ENCODE measurements around the gene LRRC19.

The LRRC19 gene, protein sequence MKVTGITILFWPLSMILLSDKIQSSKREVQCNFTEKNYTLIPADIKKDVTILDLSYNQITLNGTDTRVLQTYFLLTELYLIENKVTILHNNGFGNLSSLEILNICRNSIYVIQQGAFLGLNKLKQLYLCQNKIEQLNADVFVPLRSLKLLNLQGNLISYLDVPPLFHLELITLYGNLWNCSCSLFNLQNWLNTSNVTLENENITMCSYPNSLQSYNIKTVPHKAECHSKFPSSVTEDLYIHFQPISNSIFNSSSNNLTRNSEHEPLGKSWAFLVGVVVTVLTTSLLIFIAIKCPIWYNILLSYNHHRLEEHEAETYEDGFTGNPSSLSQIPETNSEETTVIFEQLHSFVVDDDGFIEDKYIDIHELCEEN

DNA sequence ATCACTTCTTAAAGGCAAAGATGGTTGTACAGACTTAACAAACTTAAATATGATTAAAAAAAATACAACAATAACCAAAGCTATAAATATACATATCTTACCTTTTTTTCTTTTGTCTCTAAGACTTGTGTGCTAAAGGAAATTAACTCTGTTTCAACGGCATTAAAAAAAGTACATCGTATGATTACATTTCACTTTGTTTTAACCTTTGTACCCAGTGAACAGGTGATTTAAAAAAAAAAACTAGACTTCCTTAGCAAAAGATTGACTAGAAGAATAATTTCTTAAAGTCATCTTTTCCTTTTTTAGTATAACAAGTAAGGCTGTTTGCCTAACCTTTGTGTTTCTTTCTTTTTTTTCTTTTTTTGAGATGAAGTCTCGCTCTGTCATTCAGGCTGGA is at the start of gene LRRC19:
LRRC19 (minus strand) TSS at position 182 of the 400 bp plus-strand sequence. CDS start 5,978 bp downstream, outside the sequence.
- no peak for DNase-seq

DNA sequence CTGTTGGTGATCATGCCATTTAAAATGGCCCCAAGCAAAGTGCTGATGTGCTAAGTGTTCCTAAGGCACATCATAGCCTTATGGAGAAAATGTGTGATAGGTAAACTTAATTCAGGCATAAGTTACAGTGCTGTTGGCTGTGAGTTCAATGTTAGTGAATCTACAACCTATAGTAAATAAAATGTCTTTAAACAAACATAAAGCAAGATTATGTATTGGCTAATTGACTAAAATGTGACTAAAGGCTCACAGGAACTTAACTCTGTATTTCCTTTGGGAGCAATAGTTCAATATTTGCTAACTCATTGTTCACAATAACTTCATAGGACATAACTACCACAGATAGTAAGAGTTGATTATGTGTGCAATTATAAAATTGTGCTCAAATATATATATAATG is 49.4 kb upstream of the LRRC19 start:
- DNase-seq = no peak

DNA sequence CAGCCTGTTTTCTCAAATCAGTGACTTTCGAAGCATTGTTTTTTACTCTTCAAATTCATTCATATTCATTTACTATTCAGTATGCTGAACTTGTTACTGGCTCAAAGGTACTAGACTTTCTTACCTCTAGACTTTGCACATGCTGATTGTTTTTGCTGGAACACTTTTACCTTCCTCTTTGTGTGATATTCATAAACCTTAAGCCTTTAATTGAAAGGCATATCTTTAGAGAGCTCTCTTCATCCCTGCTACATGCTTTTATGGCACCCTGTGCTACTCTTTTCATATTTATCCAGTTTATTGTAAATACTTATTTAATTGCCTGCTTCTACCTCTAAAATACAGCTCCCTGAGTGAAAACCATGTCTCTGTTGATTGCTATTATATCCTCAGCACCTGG is 48.7 kb upstream of the LRRC19 start:
- no peak for DNase-seq

DNA sequence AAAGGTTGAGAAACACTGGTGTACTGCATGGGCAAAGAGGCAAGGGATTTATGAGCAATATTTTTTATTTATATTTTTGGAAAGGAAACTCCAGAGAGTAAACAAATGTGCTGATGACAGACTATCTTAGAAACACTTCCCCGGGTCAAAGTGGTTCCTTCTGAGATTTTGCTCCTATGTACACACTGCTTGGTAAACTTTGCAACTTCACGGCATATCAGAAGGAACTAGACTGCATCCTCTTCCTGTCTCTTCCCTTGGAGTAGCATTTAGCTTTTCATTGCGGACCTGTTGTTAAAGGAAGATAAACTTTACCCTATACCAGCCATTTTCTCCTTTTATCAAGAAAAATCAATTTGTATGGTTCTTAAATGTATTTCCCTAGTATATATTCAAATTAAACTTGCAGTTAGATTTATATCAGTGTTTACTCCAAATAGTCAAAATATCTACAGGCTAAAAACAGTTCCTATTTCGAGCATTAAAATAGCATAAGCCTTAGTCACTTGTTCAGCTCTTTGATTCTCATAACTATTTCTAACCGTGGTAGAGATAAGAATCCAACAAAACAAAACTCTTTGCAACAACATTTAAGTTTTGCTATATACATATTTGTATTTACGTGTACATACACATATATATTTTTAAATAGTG is 48.0 kb upstream of the LRRC19 start:
- no peak for DNase-seq

DNA sequence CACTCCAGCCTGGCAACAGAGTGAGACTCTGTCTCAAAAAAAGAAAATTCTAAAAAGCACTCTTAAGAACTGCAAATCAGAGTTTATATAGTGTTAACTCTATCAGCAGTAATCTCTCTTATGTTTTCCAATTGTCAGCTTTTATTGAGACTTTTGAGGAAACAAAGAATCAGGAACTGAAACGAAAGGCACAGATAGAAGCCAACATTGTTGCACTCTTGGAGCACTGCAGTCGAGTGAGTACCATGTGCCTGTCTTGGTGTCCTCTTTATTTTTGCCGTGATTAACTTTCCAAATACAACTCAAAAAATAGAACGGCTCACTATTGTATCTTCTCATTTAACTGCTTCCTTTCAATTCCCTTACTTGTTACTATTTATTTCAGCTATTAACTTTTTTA is 41.7 kb upstream of the LRRC19 start:
- no peak for DNase-seq

DNA sequence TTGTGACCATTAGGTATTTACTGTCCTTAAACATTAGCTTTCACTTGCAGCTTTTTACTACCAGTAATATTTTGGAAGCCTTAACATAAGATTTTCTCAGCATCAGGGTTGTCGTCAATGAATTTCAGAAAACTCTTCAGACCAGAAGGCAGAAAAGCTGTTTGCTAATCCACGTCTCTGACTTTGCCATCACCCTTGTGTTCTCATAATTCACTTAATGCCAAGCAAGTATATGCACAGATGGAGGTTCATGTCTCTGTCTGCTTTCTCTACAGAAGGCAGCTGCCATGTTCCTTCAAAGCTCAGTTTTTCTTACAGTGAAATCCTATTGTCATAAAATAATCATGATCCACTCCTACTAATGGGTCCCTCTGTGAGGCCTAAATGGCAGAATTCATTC is 37.7 kb upstream of the LRRC19 start:
- no peak for DNase-seq

DNA sequence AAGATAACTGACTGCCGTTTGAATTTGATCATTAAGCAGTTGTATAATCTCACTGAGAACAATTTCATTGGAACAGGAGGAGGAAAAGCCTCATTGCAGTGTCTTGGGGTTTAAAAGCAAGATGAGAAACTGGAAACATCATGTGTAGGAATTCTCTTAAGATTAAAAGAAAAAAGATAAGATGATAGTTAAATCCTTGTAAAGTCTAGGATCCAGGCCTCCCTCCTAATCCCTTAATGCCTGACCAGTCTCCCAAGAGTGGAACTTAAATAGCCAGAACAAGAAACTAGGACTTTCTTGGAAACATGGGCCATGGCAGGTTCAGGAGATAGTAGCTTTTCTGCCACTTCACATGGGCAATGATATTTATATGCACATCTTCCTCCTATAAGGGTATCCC is 37.0 kb upstream of the LRRC19 start:
- DNase-seq = no peak

DNA sequence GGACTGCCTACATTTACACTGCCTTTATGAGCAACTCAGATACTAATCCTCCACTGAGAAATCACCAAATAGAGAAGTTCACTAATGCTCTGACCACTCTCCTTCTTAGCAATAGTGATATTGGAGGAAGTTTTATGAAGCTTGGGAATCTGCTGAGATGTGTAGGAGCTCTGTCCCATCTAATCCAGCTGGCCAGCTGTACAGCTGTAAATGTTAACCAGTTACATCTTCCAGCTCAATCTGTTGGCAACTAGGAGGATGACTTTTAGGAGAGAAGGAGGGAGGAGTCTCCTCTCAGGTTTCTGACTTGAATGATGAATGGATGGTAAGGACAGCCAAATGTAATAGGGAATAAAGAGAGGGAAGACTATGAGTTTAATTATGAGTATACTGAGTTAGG is 36.3 kb upstream of the LRRC19 start:
- no peak for DNase-seq

DNA sequence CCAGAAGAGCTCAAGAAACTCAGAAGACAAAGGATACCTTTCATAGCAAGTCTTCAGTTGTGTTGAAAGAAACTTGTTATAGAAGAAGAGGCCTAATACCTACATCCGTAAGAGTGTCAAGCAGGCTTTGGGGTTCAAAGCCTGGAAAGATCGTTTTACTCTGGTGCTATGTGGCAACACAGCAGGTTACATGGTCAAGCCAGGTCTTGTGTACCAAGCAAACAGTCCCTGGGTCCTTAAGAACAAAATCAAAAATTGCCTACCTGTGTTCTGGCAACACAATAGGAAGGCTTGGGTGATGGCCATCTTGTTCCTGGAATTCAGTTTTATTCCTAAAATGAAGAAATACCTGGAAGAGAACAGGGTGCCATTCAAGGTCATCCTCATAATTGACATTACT is 32.0 kb upstream of the LRRC19 start:
- no peak for DNase-seq

DNA sequence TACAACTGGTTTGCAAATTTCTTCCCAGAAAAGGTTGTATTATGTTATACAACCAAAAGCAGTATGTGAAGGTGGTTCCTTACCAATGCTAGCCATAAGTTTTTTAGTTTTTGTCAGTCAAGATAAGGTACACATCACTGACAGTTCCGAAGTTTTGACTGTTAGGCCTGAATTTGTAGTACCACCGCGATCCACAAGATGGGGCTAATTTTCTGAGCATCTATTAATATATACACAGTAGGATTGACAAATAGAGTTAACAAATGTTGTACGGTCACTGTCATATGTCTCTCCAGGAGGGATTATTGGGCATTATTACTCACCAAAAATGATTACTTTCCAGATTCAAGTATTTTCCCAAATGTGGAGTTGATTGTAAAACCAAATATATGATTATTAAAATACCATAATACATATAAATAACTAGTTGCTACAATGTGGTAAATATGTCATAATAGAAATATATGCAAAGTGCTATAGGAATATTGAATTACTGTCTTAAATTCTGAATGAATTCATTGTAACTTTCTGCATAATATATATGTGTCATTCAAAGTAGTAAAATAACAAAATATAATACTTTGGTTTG is 28.4 kb upstream of the LRRC19 start:
- peak; percentile 1 for DNase-seq

DNA sequence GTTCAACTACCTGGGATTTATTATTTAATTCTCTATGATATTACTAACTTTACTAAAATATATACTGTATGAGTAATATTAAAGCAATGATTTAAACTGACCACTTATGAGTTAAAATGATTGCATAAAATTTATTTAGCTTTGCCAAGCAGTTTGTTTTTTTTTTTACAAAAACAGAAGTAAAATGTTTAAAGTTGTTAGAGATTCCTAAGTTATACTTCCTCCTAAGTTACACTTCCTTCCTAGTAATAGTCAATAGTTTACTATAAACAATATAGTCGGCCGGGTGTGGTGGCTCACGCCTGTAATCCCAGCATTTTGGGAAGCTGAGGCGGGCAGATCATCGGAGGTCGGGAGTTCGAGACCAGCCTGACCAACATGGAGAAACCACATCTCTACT is 23.7 kb upstream of the LRRC19 start:
- DNase-seq = no peak

DNA sequence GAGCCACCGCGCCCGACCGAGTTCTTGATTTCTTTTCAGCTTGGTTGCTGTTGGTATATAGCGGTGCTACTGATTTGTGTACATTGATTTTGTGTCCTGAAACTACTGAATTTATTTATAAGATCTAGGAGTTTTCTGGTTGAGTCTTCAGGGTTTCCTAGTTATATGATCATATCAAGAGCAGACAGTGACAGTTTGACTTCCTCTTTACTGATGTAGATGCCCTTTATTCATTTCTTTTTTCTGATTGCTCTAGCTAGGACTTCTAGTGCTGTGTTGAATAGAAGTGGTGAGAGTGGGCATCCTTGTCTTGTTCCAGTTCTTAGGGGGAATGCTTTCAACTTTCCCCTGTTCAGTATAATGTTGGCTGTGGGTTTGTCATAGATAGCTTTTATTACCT is 17.4 kb upstream of the LRRC19 start:
- DNase-seq = no peak

DNA sequence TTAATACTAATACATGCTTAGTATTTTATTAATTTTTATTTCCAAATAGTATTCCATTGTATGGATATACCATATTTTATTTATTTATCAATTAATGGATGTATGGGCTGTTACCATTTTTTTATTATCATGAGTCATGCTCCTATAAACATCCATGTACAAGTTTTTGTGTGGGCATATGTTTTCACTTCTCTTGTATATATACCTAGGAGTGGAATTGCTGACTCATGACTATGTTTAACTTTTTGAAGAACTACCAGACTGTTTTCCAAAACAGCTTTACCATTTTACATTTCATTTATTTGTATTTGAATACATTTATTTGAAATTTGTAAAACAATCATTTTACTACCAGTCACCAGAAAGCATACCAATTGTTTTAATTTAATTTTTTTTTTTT is 14.1 kb upstream of the LRRC19 start:
- DNase-seq = no peak

DNA sequence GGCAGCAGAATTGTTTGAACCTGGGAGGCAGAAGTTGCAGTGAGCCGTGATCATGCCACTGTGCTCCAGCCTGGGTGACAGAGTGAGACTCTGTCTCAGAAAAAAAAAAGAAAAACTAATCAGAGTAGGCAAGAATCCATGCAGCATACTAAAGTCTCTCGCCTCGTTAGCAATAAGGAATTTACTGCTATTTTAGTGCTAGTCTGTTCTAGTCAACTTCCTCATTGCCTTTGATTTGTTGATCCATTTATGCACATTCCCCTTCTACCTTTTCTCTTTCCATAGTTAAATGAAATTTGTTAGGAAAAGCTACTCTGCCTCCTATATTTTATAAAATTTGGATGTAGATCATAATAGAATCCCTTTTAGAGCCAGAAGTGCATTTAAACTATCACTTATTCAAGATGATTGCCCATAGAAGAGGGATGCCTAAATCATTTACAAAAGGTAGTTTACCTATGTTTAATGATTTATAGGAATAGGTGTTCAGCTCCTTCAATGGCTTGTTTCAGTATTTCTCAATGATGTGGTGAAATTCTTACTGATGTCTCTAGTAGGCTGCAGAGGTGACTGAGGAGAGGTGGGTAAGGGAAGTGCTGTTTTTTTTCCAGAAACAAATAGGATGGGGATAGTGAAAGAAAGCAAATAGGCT is 1.9 kb downstream of the LRRC19 start:
- no peak for DNase-seq

DNA sequence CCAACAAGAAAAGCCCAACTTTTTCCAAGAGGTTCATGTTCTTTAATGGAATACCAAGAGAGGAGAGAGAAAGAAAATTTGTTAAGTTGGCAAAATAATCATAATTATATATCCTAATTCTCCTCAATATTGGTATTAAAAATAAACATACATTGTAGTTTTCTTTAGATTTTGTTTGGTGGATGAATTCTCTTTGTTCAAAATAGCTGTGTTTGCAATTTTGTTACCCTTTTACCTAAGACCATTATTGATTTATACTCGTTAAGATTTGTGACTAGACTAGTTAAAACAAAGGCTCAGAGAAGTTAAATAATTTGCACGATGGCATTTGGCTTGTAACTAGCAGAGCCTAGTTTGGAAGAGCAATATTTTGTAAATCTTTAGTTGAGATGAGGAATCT is 9.7 kb downstream of the LRRC19 start:
- DNase-seq = no peak

DNA sequence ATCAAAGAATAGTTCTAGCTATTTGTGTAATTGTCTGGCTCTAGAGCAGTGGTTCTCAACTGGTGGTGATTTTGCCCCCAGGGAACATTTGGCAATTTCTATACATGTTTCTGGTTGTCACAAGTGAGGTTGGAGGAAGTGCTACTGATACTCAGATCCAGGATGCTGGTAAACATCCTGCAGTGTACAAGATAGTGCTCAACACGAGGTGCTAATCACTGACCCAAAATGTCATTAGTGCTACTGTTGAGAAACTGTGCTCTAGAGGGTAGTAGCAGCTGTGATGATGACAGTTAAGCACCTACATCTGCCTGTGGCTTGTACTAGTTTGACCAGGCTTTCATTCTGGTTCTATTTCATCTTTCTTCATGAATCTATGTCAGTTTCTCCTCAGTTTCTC is 22.1 kb downstream of the LRRC19 start:
- DNase-seq = no peak

DNA sequence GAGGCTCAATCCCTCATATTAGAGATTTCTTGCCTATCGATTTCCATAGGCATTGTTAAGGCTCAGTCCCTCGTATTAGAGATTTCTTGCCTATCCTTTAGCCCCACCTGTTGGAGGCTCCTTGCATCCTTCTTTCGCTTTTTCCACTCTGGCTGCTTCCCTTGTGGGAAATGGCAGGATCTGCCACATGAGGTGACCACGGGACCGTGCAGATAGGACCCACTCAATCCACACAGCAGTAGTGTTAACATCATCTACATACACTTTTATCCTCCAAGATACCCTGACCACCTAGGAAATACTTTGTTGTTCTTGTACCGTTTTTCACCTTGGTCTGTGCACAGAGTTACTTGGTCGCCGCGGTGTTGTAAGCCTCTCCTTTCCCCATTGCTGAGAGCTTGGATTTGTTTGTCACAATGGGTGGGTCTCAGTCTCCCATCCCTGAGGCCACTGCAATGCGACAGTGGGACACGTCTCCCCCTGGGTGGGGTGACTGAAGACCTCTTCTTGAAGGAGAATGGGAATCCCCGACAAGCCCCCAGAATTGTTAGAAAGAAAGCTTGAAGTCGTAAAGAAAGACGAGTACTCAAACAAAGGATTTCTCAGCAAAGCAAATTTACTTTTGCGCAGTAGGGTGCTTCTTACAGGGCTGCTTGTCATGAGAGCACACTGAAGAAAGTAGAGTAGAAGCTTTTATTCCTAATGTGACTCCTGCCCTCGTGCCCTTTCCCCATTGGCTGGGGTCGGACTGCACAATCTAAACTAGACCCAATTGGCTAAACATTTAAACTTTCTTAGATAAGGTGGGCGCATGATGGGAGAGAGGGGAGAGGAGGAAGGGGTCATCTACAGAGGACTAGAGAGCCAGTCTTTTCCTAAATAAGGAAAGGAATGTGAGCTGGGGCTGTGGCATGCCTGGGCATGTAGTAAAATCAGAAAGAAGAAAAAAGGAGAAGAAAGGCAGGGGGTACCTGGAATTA is 29.5 kb downstream of the LRRC19 start:
- no peak for DNase-seq

DNA sequence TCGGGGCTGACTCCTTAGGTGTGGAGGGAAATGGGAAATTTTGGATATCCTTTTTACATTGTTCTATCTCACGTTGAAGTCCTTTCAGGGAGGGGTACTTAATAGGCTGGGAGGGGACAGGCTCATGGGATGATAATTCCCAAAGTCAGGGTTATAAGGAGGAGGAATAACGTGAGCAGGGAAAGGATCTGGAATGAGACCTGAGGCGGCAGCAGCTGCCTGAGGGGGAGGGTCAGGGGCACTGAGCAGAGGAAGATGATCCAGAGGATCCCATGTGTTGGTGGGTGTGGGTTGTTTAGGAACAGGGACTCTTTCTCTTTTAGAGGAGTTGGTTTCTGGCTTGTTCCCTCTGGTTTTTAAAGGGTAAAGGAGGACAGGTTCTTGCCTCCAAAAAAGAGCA is 30.5 kb downstream of the LRRC19 start:
- no peak for DNase-seq

DNA sequence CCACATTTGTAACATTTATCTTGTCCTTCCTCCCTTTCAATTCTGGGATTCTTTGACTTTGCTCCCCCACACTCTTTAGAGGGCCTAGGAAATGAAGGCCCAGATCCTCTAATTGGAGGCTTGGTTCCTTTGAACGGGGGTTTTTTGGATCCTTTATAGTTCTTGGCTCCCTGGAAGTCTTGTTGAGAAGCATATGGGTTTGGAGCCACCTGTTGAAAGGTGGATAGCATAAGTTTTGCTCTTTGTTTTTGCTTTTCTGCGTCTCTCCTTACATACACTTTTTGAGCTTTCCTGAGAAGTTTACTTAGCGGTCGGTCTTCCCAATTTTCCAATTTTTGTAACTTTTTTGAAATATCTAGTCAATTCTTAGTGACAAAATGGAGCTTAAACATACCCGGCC is 31.5 kb downstream of the LRRC19 start:
- no peak for DNase-seq

DNA sequence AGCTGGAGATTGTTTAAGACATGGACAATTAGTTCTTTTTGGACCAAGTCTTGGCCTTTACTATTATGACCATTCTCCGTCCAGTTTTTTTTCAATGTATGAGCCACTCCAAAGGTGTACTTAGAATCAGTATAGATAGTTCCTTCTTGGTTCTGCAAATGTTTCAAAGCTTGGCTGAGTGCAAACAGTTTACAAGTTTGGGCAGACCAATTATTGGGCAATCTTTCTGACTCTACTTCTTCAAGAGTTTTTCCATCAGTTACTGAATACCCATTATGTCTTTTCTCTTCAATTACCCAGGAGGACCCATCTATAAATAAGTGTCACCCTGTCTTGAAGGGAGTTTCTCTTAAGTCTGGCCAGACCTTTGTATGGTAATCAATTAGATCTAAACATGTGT is 33.8 kb downstream of the LRRC19 start:
- DNase-seq = no peak

DNA sequence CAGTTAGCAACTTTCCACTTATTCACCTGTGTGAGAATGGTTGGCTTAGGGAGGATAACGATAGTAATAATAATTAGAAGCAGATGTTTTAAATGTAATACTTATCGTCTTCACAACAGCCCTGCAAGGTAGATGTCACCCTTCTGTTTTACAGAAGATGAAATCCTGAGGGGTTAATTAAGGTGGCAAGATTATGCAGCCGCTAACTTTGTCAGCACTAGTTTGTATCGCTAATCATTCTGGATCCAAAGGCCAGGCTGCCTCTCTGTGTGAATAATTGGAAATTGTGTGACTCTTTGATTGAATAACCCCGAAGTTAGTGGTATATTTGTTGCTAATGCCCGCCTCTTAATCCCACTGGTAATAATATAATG is 48.6 kb downstream of the LRRC19 start:
- no peak for DNase-seq
